OCI-LY3 (cell line): ENCODE data around the gene DCAF17.

Experiments
- EZH2phosphoT487 ChIP-seq: fragments of 200-600 bp; shearing (Covaris generic); IDR thresholded peaks from 2 replicates; pipeline ENCODE4 v1.6.1; 2018; ENCODE audit warnings: antibody characterized with exemption, mixed run types, low read depth
- TF ChIP-seq, protein P1 (sequence below): fragments of 200-600, 300-600 bp; sonication (generic); IDR thresholded peaks from 2 replicates; pipeline ENCODE4 v1.5.1; 2014; ENCODE audit warnings: antibody characterized with exemption, low read length, low read depth

DNA sequence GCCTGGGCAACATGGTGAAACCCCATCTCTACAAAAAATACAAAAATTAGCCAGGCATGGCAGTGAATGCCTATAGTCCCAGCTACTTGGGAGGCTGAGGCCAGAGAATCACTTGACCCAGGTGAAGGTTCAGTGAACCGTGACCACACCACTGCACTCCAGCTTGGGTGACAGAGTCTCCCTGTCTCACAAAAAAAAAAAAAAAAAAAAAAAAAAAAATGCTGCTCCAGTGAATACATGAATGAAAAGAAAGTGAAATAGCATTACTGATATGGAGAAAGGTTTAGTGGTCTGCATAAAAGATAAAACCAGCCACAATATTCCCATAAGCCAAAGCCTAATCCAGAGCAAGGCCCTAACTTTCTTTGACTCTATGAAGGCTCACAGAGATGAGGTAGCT is 44.7 kb upstream of the DCAF17 start:
- TF ChIP-seq, protein P1, sequence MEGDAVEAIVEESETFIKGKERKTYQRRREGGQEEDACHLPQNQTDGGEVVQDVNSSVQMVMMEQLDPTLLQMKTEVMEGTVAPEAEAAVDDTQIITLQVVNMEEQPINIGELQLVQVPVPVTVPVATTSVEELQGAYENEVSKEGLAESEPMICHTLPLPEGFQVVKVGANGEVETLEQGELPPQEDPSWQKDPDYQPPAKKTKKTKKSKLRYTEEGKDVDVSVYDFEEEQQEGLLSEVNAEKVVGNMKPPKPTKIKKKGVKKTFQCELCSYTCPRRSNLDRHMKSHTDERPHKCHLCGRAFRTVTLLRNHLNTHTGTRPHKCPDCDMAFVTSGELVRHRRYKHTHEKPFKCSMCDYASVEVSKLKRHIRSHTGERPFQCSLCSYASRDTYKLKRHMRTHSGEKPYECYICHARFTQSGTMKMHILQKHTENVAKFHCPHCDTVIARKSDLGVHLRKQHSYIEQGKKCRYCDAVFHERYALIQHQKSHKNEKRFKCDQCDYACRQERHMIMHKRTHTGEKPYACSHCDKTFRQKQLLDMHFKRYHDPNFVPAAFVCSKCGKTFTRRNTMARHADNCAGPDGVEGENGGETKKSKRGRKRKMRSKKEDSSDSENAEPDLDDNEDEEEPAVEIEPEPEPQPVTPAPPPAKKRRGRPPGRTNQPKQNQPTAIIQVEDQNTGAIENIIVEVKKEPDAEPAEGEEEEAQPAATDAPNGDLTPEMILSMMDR, result no peak
- TF ChIP-seq EZH2phosphoT487, result no peak
